ENCODE results near the gene CCDC85C.

- TF ChIP-seq, protein P1, sequence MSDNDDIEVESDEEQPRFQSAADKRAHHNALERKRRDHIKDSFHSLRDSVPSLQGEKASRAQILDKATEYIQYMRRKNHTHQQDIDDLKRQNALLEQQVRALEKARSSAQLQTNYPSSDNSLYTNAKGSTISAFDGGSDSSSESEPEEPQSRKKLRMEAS (CRISPR knock-in tag; IDR thresholded peaks at IDR 0.05): no peak
- TF ChIP-seq KAT7 (CRISPR knock-in tag; IDR thresholded peaks at IDR 0.05; ENCODE audit: borderline replicate concordance): no peak
- TF ChIP-seq, protein P2, sequence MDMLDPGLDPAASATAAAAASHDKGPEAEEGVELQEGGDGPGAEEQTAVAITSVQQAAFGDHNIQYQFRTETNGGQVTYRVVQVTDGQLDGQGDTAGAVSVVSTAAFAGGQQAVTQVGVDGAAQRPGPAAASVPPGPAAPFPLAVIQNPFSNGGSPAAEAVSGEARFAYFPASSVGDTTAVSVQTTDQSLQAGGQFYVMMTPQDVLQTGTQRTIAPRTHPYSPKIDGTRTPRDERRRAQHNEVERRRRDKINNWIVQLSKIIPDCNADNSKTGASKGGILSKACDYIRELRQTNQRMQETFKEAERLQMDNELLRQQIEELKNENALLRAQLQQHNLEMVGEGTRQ (CRISPR knock-in tag; IDR thresholded peaks at IDR 0.05): no peak
- no peak for TF ChIP-seq MXD4 (CRISPR knock-in tag; IDR thresholded peaks at IDR 0.05; ENCODE audit: borderline replicate concordance)
- TF ChIP-seq CTCF (IDR thresholded peaks at IDR 0.05): no peak
These were observed 65.7 kb downstream of the CCDC85C start for GRCh38 chr14:99538275-99538674.
